Thyroid gland (tissue), 4 donors: Measurements from ENCODE around the gene RHEX.

Experiments
- POLR2A ChIP-seq, 2 donors: fragments of 450-650 bp; IDR thresholded peaks; one replicate each; pipeline ENCODE4 v1.6.1; 2017; ENCODE audit warnings: antibody characterized with exemption in 2 of 2, mild to moderate bottlenecking in 2 of 2, moderate library complexity in 1 of 2
- TF ChIP-seq, protein P1 (sequence below), 6 experiments: fragments of 200-600 bp in 3 of 6; fragments of 450-650 bp in 3 of 6; sonication (generic) in 3 of 6; IDR thresholded peaks; one replicate each; pipeline ENCODE4 v1.5.1; 2016 to 2019; ENCODE audit warnings: antibody characterized with exemption in 6 of 6, mild to moderate bottlenecking in 2 of 6, inconsistent platforms in 1 of 6, moderate library complexity in 1 of 6

DNA sequence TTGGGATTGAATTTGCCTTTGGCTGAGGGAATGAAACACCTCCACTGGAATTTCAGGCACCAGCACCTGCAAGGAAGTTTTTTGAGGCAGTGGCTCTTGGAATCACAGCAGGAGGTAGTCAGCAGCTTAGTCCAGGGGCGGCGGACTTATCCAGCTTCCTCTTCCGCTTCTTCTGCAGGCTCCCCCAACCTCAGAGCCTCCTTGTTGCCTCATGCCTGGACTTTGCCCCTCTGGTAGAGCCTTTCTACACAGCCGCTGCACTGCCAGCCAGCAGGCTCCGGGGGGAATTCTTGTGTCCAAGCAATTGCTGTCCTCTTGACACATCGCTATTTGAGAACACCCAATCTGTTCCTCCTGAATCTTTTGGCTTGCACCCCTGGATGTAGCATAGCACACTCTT, 4.4 kb upstream of the RHEX start:
- TF ChIP-seq, protein P1, sequence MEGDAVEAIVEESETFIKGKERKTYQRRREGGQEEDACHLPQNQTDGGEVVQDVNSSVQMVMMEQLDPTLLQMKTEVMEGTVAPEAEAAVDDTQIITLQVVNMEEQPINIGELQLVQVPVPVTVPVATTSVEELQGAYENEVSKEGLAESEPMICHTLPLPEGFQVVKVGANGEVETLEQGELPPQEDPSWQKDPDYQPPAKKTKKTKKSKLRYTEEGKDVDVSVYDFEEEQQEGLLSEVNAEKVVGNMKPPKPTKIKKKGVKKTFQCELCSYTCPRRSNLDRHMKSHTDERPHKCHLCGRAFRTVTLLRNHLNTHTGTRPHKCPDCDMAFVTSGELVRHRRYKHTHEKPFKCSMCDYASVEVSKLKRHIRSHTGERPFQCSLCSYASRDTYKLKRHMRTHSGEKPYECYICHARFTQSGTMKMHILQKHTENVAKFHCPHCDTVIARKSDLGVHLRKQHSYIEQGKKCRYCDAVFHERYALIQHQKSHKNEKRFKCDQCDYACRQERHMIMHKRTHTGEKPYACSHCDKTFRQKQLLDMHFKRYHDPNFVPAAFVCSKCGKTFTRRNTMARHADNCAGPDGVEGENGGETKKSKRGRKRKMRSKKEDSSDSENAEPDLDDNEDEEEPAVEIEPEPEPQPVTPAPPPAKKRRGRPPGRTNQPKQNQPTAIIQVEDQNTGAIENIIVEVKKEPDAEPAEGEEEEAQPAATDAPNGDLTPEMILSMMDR (IDR thresholded peaks at IDR 0.05): no peak
- TF ChIP-seq POLR2A (IDR thresholded peaks at IDR 0.05): no peak
